Glomerular endothelial cell (primary cell): ENCODE results near the gene CRIP2. TPM values are rescaled to one million over a fixed set of nuclear protein-coding genes. Genes with fewer than 3 reads are reported as not detected.

Experiments
- DNase-seq: peaks from one replicate; pipeline ENCODE4 v3.0.0-alpha.2; 2011; ENCODE audit warnings: low read depth, low spot score; ENCODE audit errors: extremely low read depth
- total RNA-seq: library from RNA; depleted of rRNA; stranded (reverse); fragments of >200 nt; gene quantifications from 2 replicates; pipeline ENCODE4 v1.2.3, GENCODE V29; 2015

CRIP2 gene
- total RNA-seq, 1 donor from 2014 or later, result 575 TPM

GRCh38 chr14:105460616-105461015 is 14.0 kb upstream of the CRIP2 start:
- DNase-seq, result no peak

GRCh38 chr14:105461903-105462302 is 12.7 kb upstream of the CRIP2 start:
- DNase-seq, result no peak

- DNase-seq, result no peak
Observed at GRCh38 chr14:105464501-105464900, 10.1 kb upstream of the CRIP2 start.

- DNase-seq, result no peak
Observed at GRCh38 chr14:105465209-105466031, 9.2 kb upstream of the CRIP2 start.

- no peak for DNase-seq
Observed at GRCh38 chr14:105466531-105467248, 7.9 kb upstream of the CRIP2 start.

GRCh38 chr14:105467249-105467941 is 7.2 kb upstream of the CRIP2 start:
- DNase-seq, result no peak

- DNase-seq, result no peak
Observed at GRCh38 chr14:105467942-105468471, 6.6 kb upstream of the CRIP2 start.

- DNase-seq, result no peak
Observed at GRCh38 chr14:105468621-105469241, 5.9 kb upstream of the CRIP2 start.

- DNase-seq, result no peak
Observed at GRCh38 chr14:105469456-105470349, 4.9 kb upstream of the CRIP2 start.

GRCh38 chr14:105470350-105471296 is 4.0 kb upstream of the CRIP2 start:
- DNase-seq, result no peak

- DNase-seq, result no peak
Observed at GRCh38 chr14:105471297-105471821, 3.3 kb upstream of the CRIP2 start.

- no peak for DNase-seq
Observed at GRCh38 chr14:105471823-105472485, 2.7 kb upstream of the CRIP2 start.

- DNase-seq, result no peak
Observed at GRCh38 chr14:105472486-105472991, 2.1 kb upstream of the CRIP2 start.

GRCh38 chr14:105473033-105473676 is 1.5 kb upstream of the CRIP2 start:
- no peak for DNase-seq

- no peak for DNase-seq
Observed at GRCh38 chr14:105473677-105474482, 741 bp upstream of the CRIP2 start.
